GM19397 (cell line): ENCODE measurements around the gene ZNF155.
"Not testable (repeated sequence)": the region's sequence is repeated elsewhere in the genome, so short reads cannot be mapped to it uniquely, and the experiment has no call there.

Source experiments
- ATAC-seq: cut with Tn5 transposase; IDR thresholded peaks from one replicate; pipeline ENCODE4 v1.9.1; 2021; ENCODE audit warnings: mild to moderate bottlenecking, moderate library complexity; ENCODE audit not compliant: unreplicated experiment

The ZNF155 gene

GRCh38 chr19:43983912-43984686 lies at the start of gene ZNF155:
ZNF155 (plus strand) TSS chr19:43984188; CDS start chr19:43988544, 4,356 bp downstream.
- peak; percentile 97 for ATAC-seq

- ATAC-seq = peak; percentile 96
Observed at GRCh38 chr19:43934985-43935708, 48.8 kb upstream of the ZNF155 start, which contains the start of gene ZNF45. ZNF45 (minus strand) TSS chr19:43935282; CDS start chr19:43922185, 13,097 bp downstream.

DNA sequence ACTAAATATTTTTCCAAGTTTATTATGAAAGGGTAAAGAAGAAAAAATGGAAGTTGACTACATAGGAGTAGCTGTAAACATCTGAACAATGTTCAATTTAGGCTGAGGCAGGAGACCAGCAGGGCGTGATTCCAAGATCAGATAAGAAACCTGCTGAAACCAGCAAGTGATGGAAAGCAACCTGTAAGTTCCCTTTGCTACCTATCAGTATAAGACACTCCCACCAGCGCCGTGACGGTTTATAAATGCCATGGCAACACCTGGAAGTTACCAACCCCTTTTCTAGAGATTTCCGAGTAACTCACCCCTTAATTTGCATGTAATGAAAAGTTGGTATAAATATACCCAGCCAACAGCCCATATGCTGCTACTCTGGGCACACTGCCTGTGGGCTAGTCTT lies 47.8 kb upstream of the ZNF155 start:
- ATAC-seq = no peak

GRCh38 chr19:43939557-43940260 lies 44.3 kb upstream of the ZNF155 start:
- ATAC-seq = no peak

DNA sequence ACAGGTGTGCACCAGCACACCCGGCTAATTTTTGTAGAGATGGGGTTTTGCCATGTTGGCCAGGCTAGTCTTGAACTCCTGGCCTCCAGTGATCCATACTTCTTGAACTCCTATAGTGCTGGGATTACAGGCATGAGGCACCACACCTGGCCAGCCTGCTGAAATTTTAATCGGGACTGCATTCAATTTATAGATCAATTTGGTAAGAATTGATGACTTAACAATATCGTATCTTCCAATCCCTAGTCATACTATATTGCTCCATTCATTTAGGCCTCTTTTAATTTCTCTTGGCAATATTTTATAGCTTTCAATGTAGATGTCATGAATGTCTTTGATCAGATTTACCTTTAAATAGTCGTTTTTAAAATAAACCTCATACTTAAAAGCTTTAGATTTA lies 43.3 kb upstream of the ZNF155 start:
- no peak for ATAC-seq

- ATAC-seq = no peak
Observed at GRCh38 chr19:43941209-43941608, 42.8 kb upstream of the ZNF155 start.

GRCh38 chr19:43947412-43947811 lies 36.6 kb upstream of the ZNF155 start:
- not testable (repeated sequence) for ATAC-seq

DNA sequence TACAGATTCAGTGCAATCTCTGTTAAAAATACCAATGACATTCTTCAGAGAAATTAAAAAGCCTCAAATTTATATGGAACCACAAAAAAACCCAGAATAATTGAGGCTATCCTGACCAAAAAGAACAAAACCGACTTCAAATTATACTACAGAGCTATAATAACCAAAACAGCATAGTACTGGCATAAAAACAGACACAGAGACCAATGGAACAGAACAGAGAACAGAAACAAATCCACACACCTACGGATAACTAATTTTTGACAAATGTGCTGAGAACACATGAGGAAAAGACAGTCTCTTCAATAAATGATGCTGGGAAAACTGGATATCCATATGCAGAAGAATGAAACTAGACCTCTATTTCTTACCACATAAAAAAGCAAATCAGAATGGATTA lies 34.2 kb upstream of the ZNF155 start:
- ATAC-seq = not testable (repeated sequence)

GRCh38 chr19:43950834-43951645 lies 32.9 kb upstream of the ZNF155 start, which contains the start of gene ZNF221:
ZNF221 (plus strand) TSS chr19:43951228; CDS start chr19:43962727, 11,499 bp downstream.
- peak; percentile 98 for ATAC-seq

DNA sequence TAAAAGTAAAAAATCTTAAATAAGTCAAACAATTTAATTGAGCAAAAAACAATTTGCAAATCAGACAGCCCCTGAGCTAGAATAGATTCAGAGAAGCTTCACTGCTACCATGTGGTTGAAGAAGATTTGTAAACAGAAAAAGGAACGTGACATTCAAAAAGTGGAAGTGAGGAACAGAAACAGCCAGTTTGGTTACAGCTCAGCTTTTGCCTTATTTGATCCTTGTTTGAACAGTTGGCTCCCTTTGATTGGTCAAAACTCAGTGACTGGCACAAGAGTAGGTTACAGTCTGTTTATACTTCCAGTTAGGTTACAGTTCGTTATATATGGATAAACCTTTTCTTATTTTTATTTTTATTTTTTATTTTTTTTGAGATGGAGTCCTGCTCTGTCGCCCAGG lies 27.2 kb upstream of the ZNF155 start:
- no peak for ATAC-seq

- ATAC-seq = no peak
Observed at GRCh38 chr19:43957891-43958290, 26.1 kb upstream of the ZNF155 start.

GRCh38 chr19:43960411-43960810 lies 23.6 kb upstream of the ZNF155 start:
- no peak for ATAC-seq

DNA sequence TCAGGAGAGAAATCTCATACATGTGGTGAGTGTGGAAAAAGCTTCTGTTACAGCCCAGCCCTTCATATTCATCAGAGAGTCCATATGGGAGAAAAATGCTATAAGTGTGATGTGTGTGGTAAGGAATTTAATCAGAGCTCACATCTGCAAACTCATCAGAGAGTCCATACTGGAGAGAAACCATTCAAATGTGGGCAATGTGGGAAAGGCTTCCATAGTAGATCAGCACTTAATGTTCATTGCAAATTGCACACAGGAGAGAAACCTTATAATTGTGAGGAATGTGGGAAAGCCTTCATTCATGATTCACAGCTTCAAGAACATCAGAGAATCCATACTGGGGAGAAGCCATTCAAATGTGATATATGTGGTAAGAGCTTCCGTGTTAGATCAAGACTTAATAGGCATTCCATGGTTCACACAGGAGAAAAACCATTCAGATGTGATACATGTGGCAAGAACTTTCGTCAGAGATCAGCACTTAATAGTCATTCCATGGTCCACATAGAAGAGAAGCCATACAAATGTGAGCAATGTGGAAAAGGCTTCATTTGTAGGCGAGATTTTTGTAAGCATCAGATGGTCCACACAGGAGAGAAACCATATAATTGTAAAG lies 17.8 kb upstream of the ZNF155 start:
- no peak for ATAC-seq

- no peak for ATAC-seq
Observed at GRCh38 chr19:43976732-43977131, 7.3 kb upstream of the ZNF155 start.

- peak; percentile 13 for ATAC-seq
Observed at GRCh38 chr19:43983544-43983911, 460 bp upstream of the ZNF155 start.

DNA sequence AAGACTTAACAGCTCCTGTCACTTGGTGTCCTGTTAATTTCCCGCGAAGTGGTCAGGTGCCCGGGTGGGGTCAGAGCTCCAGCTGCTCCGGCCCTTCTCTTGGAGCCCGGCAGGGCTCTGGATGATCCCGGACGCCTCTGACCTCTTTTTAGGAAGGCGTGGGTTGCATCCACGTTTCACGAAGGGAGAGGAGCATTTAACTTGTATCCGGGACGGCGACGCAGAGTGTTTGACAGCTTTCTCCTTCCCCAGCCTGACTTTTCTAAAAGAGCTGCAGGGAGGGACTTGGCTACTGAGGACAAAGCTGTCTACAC lies 656 bp downstream of the ZNF155 start:
- ATAC-seq = no peak

- ATAC-seq = no peak
Observed at GRCh38 chr19:43997631-43998290, 13.8 kb downstream of the ZNF155 start.

GRCh38 chr19:44002212-44002565 lies 18.2 kb downstream of the ZNF155 start:
- ATAC-seq = no peak

DNA sequence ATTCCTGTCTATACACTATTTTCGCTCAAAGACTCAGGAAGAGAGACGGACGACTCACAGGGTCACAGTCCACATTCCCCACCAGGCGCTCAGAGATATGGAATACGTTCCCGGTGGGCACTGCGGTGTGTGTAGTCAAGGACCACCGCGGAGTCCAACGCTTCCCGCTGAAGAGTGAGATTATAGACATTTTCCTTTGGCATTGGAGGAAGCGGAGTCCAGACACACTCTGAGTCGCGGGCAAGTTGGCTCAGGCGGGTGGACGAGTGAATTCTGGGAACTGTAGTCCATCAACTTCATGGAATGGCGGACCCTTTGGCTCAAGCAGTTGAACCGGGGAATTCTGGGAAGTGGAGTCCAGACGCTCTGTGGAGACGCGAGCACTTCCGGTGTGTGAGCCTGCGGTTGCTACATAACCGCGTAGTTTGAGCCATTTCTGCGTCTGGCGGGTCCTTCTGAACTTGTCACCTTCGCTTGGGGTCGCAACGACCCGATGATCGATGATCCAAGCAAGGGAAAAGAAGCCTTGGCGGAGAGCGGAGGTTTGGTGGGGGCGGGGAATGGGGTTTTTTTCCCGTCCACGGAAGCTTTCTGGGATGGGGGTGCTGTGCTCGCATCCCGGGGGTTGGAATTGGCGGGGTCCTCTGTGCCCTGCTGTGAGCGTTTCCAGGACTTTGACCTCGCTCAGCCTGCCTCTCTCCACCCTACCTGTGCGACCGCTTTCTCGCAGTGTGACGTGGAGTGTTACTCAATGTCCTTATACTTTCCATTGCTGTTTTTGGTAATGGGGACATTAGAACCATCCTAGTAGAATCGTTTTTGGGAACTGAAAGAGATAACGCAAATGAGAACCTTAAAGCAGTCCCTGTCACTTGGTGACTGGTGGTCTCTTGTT lies 18.8 kb downstream of the ZNF155 start, which contains the start of gene ZNF230:
ZNF230 (plus strand) TSS at position 392 of the 895 bp plus-strand sequence. CDS start 4,122 bp downstream, outside the sequence.
- ATAC-seq = peak; percentile 92
